H1 (cell line): Measurements from ENCODE around the gene POU5F1. TPM values are rescaled to one million over a fixed set of nuclear protein-coding genes. Genes with fewer than 3 reads are reported as not detected.

Experiments
- CTCF ChIA-PET: fragments of 300-600 bp; sonication (Branson Sonifier 250); formaldehyde crosslinking; loops from one replicate; lab custom pipeline; 2021; ENCODE audit not compliant: partially characterized antibody; lab: Charles Lee
- POLR2A ChIA-PET: fragments of 300-600 bp; sonication (Branson Sonifier 250); formaldehyde crosslinking; loops from one replicate; lab custom pipeline; 2021; ENCODE audit warnings: inconsistent platforms; ENCODE audit not compliant: partially characterized antibody; lab: Charles Lee
- DNase-seq, 2 experiments: peaks; one replicate each; pipeline versions ENCODE4 v3.0.0 to v3.0.0-alpha.2; 2010 to 2022; ENCODE audit warnings: low spot score in 2 of 2, low read depth in 1 of 2, mixed read lengths in 1 of 2
- FAIRE-seq: peaks from 2 replicates; lab custom pipeline; 2011; peaks lifted over from hg19 to GRCh38; lab: Jason Lieb, UNC
- H2AFZ ChIP-seq: 2 replicates; pipeline ENCODE4 v1.8.1; 2012; ENCODE audit warnings: low read length, inconsistent platforms
- H2AK5ac ChIP-seq: 2 replicates; pipeline ENCODE4 v1.6.1; 2013; ENCODE audit warnings: low read depth, low read length
- H2BK120ac ChIP-seq: replicated peaks from 2 replicates; pipeline ENCODE3; 2013; ENCODE audit warnings: low read depth, low read length, inconsistent platforms
- H2BK12ac ChIP-seq: 2 replicates; pipeline ENCODE4 v1.6.1; 2013; ENCODE audit warnings: low read depth, low read length
- H2BK15ac ChIP-seq: 2 replicates; pipeline ENCODE4 v1.6.1; 2013; ENCODE audit warnings: low read length
- H2BK20ac ChIP-seq: 2 replicates; pipeline ENCODE4 v1.6.1; 2013; ENCODE audit warnings: low read length
- H2BK5ac ChIP-seq: 2 replicates; pipeline ENCODE4 v1.6.1; 2013; ENCODE audit warnings: low read depth, low read length
- H3K14ac ChIP-seq: 2 replicates; pipeline ENCODE4 v1.6.1; 2013; ENCODE audit warnings: inconsistent platforms; ENCODE audit not compliant: insufficient read length
- H3K18ac ChIP-seq: 2 replicates; pipeline ENCODE4 v1.6.1; 2013; ENCODE audit warnings: low read length; ENCODE audit errors: extremely low read depth
- H3K23ac ChIP-seq: 2 replicates; pipeline ENCODE4 v1.6.1; 2013; ENCODE audit warnings: inconsistent platforms; ENCODE audit not compliant: insufficient read length
- H3K23me2 ChIP-seq: 2 replicates; pipeline ENCODE4 v1.6.1; 2013; ENCODE audit warnings: low read depth, low read length
- H3K27ac ChIP-seq: 2 replicates; pipeline ENCODE4 v1.6.1; 2011; ENCODE audit warnings: low read depth, low read length, inconsistent platforms
- H3K27me3 ChIP-seq, 4 experiments: replicated peaks in 1 of 4; 1 replicate in 1 of 4; 2 replicates in 3 of 4; pipeline versions ENCODE4 v1.6.1 to v1.8.1; 2011 to 2013; ENCODE audit warnings: low read length in 3 of 4, mild to moderate bottlenecking in 3 of 4, inconsistent platforms in 2 of 4, mixed read lengths in 2 of 4, moderate library complexity in 1 of 4; ENCODE audit not compliant: control insufficient read depth in 3 of 4, insufficient read depth in 3 of 4; ENCODE audit errors: extremely low read depth in 1 of 4
- H3K36me3 ChIP-seq, 4 experiments: 2 replicates each; pipeline versions ENCODE4 v1.6.1 to v1.8.1; 2011 to 2013; ENCODE audit warnings: mild to moderate bottlenecking in 4 of 4, low read length in 3 of 4, moderate library complexity in 2 of 4, control low read depth in 1 of 4, inconsistent platforms in 1 of 4; ENCODE audit not compliant: insufficient read depth in 4 of 4, control insufficient read depth in 2 of 4
- H3K4ac ChIP-seq: replicated peaks from 2 replicates; pipeline ENCODE3; 2013; ENCODE audit warnings: low read length, low read depth, mixed read lengths, inconsistent platforms; ENCODE audit not compliant: insufficient read length
- H3K4me1 ChIP-seq, 4 experiments: replicated peaks in 1 of 4; 1 replicate in 1 of 4; 2 replicates in 3 of 4; pipeline versions ENCODE4 v1.6.1 to v1.8.1; 2011 to 2013; ENCODE audit warnings: low read length in 3 of 4, inconsistent platforms in 2 of 4, mixed read lengths in 1 of 4; ENCODE audit not compliant: insufficient read depth in 4 of 4, control insufficient read depth in 3 of 4
- H3K4me2 ChIP-seq, 2 experiments: 2 replicates each; pipeline versions ENCODE4 v1.6.1 to v1.8.1; 2011 to 2013; ENCODE audit warnings: low read depth in 2 of 2, low read length in 2 of 2, control low read depth in 1 of 2, inconsistent platforms in 1 of 2, mild to moderate bottlenecking in 1 of 2; ENCODE audit not compliant: insufficient read depth in 1 of 2
- H3K4me3 ChIP-seq, 4 experiments: fragments of 200-600, 300-600 bp in 1 of 4; sonication (generic), shearing (Covaris generic), sonication (Bioruptor Twin) in 1 of 4; 2 replicates each; pipeline versions ENCODE4 v1.5.1 to v1.8.1; 2011 to 2016; ENCODE audit warnings: low read length in 4 of 4, low read depth in 3 of 4, control low read depth in 2 of 4, inconsistent platforms in 2 of 4, mild to moderate bottlenecking in 2 of 4, mixed read lengths in 1 of 4, moderate library complexity in 1 of 4; ENCODE audit not compliant: insufficient read depth in 2 of 4; ENCODE audit errors: extremely low read depth in 1 of 4
- H3K56ac ChIP-seq: replicated peaks from 2 replicates; pipeline ENCODE3; 2013; ENCODE audit warnings: low read depth, mild to moderate bottlenecking, mixed read lengths, low read length, inconsistent platforms; ENCODE audit not compliant: insufficient read length
- H3K79me1 ChIP-seq: 2 replicates; pipeline ENCODE4 v1.6.1; 2013; ENCODE audit warnings: low read depth, low read length, control low read depth
- H3K79me2 ChIP-seq, 2 experiments: 2 replicates each; pipeline versions ENCODE4 v1.6.1 to v1.8.1; 2012 to 2013; ENCODE audit warnings: low read length in 2 of 2, mild to moderate bottlenecking in 2 of 2, inconsistent platforms in 1 of 2; ENCODE audit not compliant: insufficient read depth in 2 of 2, control insufficient read depth in 1 of 2
- H3K9ac ChIP-seq, 4 experiments: replicated peaks in 1 of 4; 1 replicate in 1 of 4; 2 replicates in 3 of 4; pipeline versions ENCODE4 v1.6.1 to v1.8.1; 2011 to 2013; ENCODE audit warnings: low read depth in 3 of 4, low read length in 3 of 4, control low read depth in 2 of 4, mild to moderate bottlenecking in 2 of 4, moderate library complexity in 2 of 4, inconsistent platforms in 1 of 4; ENCODE audit errors: extremely low read depth in 1 of 4
- H3K9me3 ChIP-seq, 2 experiments: 2 replicates each; pipeline versions ENCODE4 v1.6.1 to v1.8.1; 2012 to 2013; ENCODE audit warnings: mild to moderate bottlenecking in 2 of 2, moderate library complexity in 2 of 2, control low read depth in 1 of 2, inconsistent platforms in 1 of 2, low read depth in 1 of 2, low read length in 1 of 2, mixed read lengths in 1 of 2; ENCODE audit not compliant: insufficient read depth in 2 of 2
- H4K20me1 ChIP-seq, 2 experiments: replicated peaks in 1 of 2; 2 replicates each; pipeline versions ENCODE3 to v1.8.1; 2011 to 2013; ENCODE audit warnings: inconsistent platforms in 2 of 2, low read length in 2 of 2, mild to moderate bottlenecking in 1 of 2; ENCODE audit not compliant: insufficient read depth in 2 of 2, control insufficient read depth in 1 of 2
- H4K5ac ChIP-seq: 2 replicates; pipeline ENCODE4 v1.6.1; 2013; ENCODE audit warnings: low read length, low read depth, mixed read lengths, inconsistent platforms; ENCODE audit not compliant: insufficient read length
- H4K8ac ChIP-seq: 2 replicates; pipeline ENCODE4 v1.8.0; 2013; ENCODE audit warnings: mild to moderate bottlenecking, moderate library complexity, low read length, inconsistent platforms; ENCODE audit not compliant: insufficient read depth; ENCODE audit errors: extremely low read depth
- H4K91ac ChIP-seq: replicated peaks from 2 replicates; pipeline ENCODE3; 2013; ENCODE audit warnings: low read length, mixed read lengths, inconsistent platforms; ENCODE audit not compliant: insufficient read length
- ATF2 ChIP-seq: IDR thresholded peaks from 2 replicates; pipeline ENCODE4 v1.6.1; 2012; ENCODE audit warnings: low read length, inconsistent platforms
- CBX5 ChIP-seq: fragments of 300-800, 300-1000 bp; sonication (generic); IDR thresholded peaks from 2 replicates; pipeline ENCODE4 v1.7.1; 2016; ENCODE audit warnings: antibody characterized with exemption, low read length, low read depth
- CREB1 ChIP-seq: IDR thresholded peaks from 2 replicates; pipeline ENCODE4 v1.6.1; 2012; ENCODE audit warnings: inconsistent platforms
- E2F6 ChIP-seq: IDR thresholded peaks from 2 replicates; pipeline ENCODE4 v1.6.1; 2012; ENCODE audit warnings: inconsistent platforms
- EZH2 ChIP-seq: fragments of 200-600 bp; sonication (generic); IDR thresholded peaks from 2 replicates; pipeline ENCODE4 v1.7.1; 2012; ENCODE audit warnings: low read depth, mild to moderate bottlenecking, moderate library complexity, low read length, inconsistent platforms; ENCODE audit not compliant: severe bottlenecking
- GABPA ChIP-seq: IDR thresholded peaks from 2 replicates; pipeline ENCODE4 v1.6.1; 2011; ENCODE audit warnings: mild to moderate bottlenecking, low read length, moderate library complexity, borderline replicate concordance; ENCODE audit not compliant: insufficient read depth
- POLR2A ChIP-seq, 2 experiments: IDR thresholded peaks; 1 replicate in 1 of 2; 2 replicates in 1 of 2; pipeline ENCODE4 v1.6.1; 2011; ENCODE audit warnings: low read depth in 2 of 2, low read length in 2 of 2, mild to moderate bottlenecking in 2 of 2; ENCODE audit errors: control extremely low read depth in 1 of 2
- RNF2 ChIP-seq: fragments of 200-900, 300-1000 bp; sonication (generic); IDR thresholded peaks from 2 replicates; pipeline ENCODE4 v1.7.1; 2016; ENCODE audit warnings: borderline replicate concordance, low read depth, mild to moderate bottlenecking, antibody characterized with exemption, low read length; ENCODE audit not compliant: poor library complexity, severe bottlenecking; ENCODE audit errors: missing control alignments
- SP2 ChIP-seq: IDR thresholded peaks from 2 replicates; pipeline ENCODE4 v1.6.1; 2012; ENCODE audit warnings: mild to moderate bottlenecking, low read length, inconsistent platforms
- SUZ12 ChIP-seq: fragments of 200-600 bp; sonication (generic); IDR thresholded peaks from 2 replicates; pipeline ENCODE4 v1.6.1; 2012; ENCODE audit warnings: mild to moderate bottlenecking, inconsistent platforms, low read length, moderate library complexity, mixed read lengths
- WGBS, 2 experiments: shearing (Covaris generic) in 1 of 2; methylation state at CpG; one replicate each; pipeline versions ENCODE4 v1.1.6 to v1.1.7; 2013 to 2015; ENCODE audit warnings: low lambda C conversion rate in 2 of 2, mixed read lengths in 2 of 2, inconsistent platforms in 1 of 2, low coverage in 1 of 2, missing lambda C conversion rate in 1 of 2; ENCODE audit not compliant: insufficient replicate concordance in 2 of 2, insufficient coverage in 1 of 2, insufficient read length in 1 of 2; ENCODE audit errors: extremely low coverage in 1 of 2, missing lambda C conversion rate in 1 of 2; 5-methylcytosine and 5-hydroxymethylcytosine counted together
- polyA plus RNA-seq, 7 experiments: library from polyadenylated mRNA; depleted of rRNA in 3 of 7; stranded (reverse) in 5 of 7; unstranded in 2 of 7; fragments of >200 nt in 5 of 7; fragments of 200-250 nt in 2 of 7; gene quantifications; 1 replicate in 5 of 7; 2 replicates in 1 of 7; 4 replicates in 1 of 7; pipeline versions ENCODE4 v1.2.1 to v1.2.3, GENCODE V29; 2011 to 2013; ENCODE audit warnings: missing spikeins in 2 of 7, mixed read lengths in 2 of 7
- total RNA-seq: library from RNA; stranded (reverse); fragmentation: NEBNext Ultra II Directional; extraction: Animal tissue kit (Norgen Biotek cat#: 25700); gene quantifications from 2 replicates; pipeline ENCODE4 v1.2.1, GENCODE V29; 2021

Gene POU5F1
- total and polyA plus RNA-seq, 2 of the 8 experiments (the other 6 are each of a cell fraction or from before 2014, with no cell fraction given): 2,437 to 2,526 TPM

GRCh38 chr6:31138982-31139381 lies 31.5 kb downstream of the POU5F1 start, which contains the start of gene PSORS1C2:
Gene PSORS1C2 (minus strand): TSS chr6:31139066. CDS start chr6:31139026, 40 bp downstream.
- 0 out of 7 replicates have a peak, but pooled peaks cover 0 to 2% (median 0%) of the 10 kb centered on the region in 4 experiments for H3K27me3 ChIP-seq
- no peak within 1 kb of the TSS for H3K14ac ChIP-seq
- no peak within 1 kb of the TSS for H3K56ac ChIP-seq
- H4K20me1 ChIP-seq: no peaks in the 10 kb centered on the region
- peak within 1 kb of the TSS; percentile 67; the same call in 1 of the 2 replicates for H2AK5ac ChIP-seq
- H3K27ac ChIP-seq: no peak within 1 kb of the TSS
- H4K5ac ChIP-seq: no peak within 1 kb of the TSS
- H4K91ac ChIP-seq: peak within 1 kb of the TSS; percentile 95
- no peaks in the 10 kb centered on the region for H3K79me2 ChIP-seq
- no peak within 1 kb of the TSS for H3K4me3 ChIP-seq
- peak within 1 kb of the TSS; percentile 27 for H2AFZ ChIP-seq
- H3K79me1 ChIP-seq: no peaks in the 10 kb centered on the region
- FAIRE-seq (no peak), DNase-seq (no peak)
- no peaks in the 10 kb centered on the region for H3K9me3 ChIP-seq
- H3K23me2 ChIP-seq: no peaks in the 10 kb centered on the region
- H3K4ac ChIP-seq: peak within 1 kb of the TSS; percentile 75
- no peak within 1 kb of the TSS for H3K9ac ChIP-seq
- peak within 1 kb of the TSS; percentile 98; the same call in 1 of the 2 replicates for H2BK20ac ChIP-seq
- peak within 1 kb of the TSS; percentile 100 for H2BK15ac ChIP-seq
- H2BK5ac ChIP-seq: peak within 1 kb of the TSS; percentile 89; the same call in 1 of the 2 replicates
- H2BK120ac ChIP-seq: peak within 1 kb of the TSS; percentile 58
- POLR2A ChIA-PET: interaction anchor here (1.2 to 68.5 kb wide), 3 partner anchors 9 to 170 kb away, joined by 3 to 2251 read pairs (median 2251); partner anchors contain the start of genes CCHCR1, CDSN, POU5F1 and PSORS1C1
- 94% methylated on average over 4 of the region's 4 CpGs; no CpG with 5 or more reads in 1 of the 2 experiments for WGBS, 2 experiments
- peak within 1 kb of the TSS; percentile 96 for H2BK12ac ChIP-seq
- H3K4me2 ChIP-seq: peak within 1 kb of the TSS; percentile 4 to 35
- H3K4me1 ChIP-seq: peaks cover 0 to 20% (median 15%) of the 10 kb centered on the region in 4 experiments; a peak in 6 of 7 replicates
- CTCF ChIA-PET: interaction anchor here (0.6 to 16.4 kb wide), 17 partner anchors 9 to 386 kb away, joined by 3 to 170 read pairs (median 4); partner anchors contain the start of genes C6orf15, CCHCR1 and TCF19
- H4K8ac ChIP-seq: peak within 1 kb of the TSS; percentile 12; the same call in 1 of the 2 replicates
- H3K18ac ChIP-seq: peak within 1 kb of the TSS; percentile 86
- peaks cover 0 to 14% (median 0%) of the 10 kb centered on the region in 4 experiments; a peak in 2 of 8 replicates for H3K36me3 ChIP-seq
- H3K23ac ChIP-seq: no peak within 1 kb of the TSS
- TF ChIP-seq SUZ12 (no peak), EZH2 (no peak), CBX5 (no peak), SP2 (no peak), GABPA (no peak), E2F6 (no peak), RNF2 (no peak), CREB1 (no peak), POLR2A (IDR thresholded peaks at IDR 0.05; ENCODE audit: control extremely low read depth in 1 of 2, low read depth in 2 of 2, low read length in 2 of 2) (no peak), ATF2 (no peak)
